MM.1S (cell line): ENCODE measurements around the gene EIF4E1B.

Experiments used
- DNase-seq: peaks from one replicate; pipeline ENCODE4 v3.0.0-alpha.2; 2015
- H2AFZ ChIP-seq: fragments of 300-600 bp; sonication (generic); 2 replicates; pipeline ENCODE4 v1.6.0; 2016; ENCODE audit warnings: antibody characterized with exemption, low read length
- H3F3A ChIP-seq: fragments of 300-600 bp; sonication (generic); 2 replicates; pipeline ENCODE4 v1.6.1; 2016; ENCODE audit warnings: mild to moderate bottlenecking, antibody characterized with exemption, low read length, moderate library complexity, mixed read lengths; ENCODE audit not compliant: insufficient read depth
- H3K27ac ChIP-seq: fragments of 300-600 bp; sonication (generic); 2 replicates; pipeline ENCODE4 v1.5.1; 2016; ENCODE audit warnings: mild to moderate bottlenecking, low read length
- H3K27me3 ChIP-seq: fragments of 300-600 bp; sonication (generic); replicated peaks from 2 replicates; pipeline ENCODE4 v1.6.0; 2016; ENCODE audit warnings: low read length; ENCODE audit not compliant: insufficient read depth
- H3K36me3 ChIP-seq: fragments of 300-600 bp; sonication (generic); replicated peaks from 2 replicates; pipeline ENCODE4 v1.6.1; 2016; ENCODE audit warnings: mild to moderate bottlenecking, low read length, mixed read lengths; ENCODE audit not compliant: insufficient read depth
- H3K4me1 ChIP-seq: fragments of 300-600 bp; sonication (generic); 2 replicates; pipeline ENCODE4 v1.6.1; 2016; ENCODE audit warnings: low read length, mixed read lengths
- H3K4me2 ChIP-seq: fragments of 300-600 bp; sonication (generic); 2 replicates; pipeline ENCODE4 v1.6.0; 2016; ENCODE audit warnings: low read depth, low read length
- H3K4me3 ChIP-seq: fragments of 300-600 bp; sonication (generic); 2 replicates; pipeline ENCODE4 v1.5.1; 2016; ENCODE audit warnings: low read length, mixed read lengths
- H3K79me2 ChIP-seq: fragments of 300-600 bp; sonication (generic); 2 replicates; pipeline ENCODE4 v1.6.1; 2016; ENCODE audit warnings: mixed run types, low read length, mixed read lengths
- H3K9ac ChIP-seq: fragments of 300-600 bp; sonication (generic); 2 replicates; pipeline ENCODE4 v1.6.1; 2016; ENCODE audit warnings: low read length, mixed read lengths
- H3K9me2 ChIP-seq: fragments of 300-600 bp; sonication (generic); replicated peaks from 2 replicates; pipeline ENCODE4 v1.6.1; 2016; ENCODE audit warnings: mild to moderate bottlenecking, low read length, mixed read lengths; ENCODE audit not compliant: insufficient read depth
- H3K9me3 ChIP-seq: fragments of 300-600 bp; sonication (generic); replicated peaks from 2 replicates; pipeline ENCODE4 v1.6.1; 2016; ENCODE audit warnings: mild to moderate bottlenecking, low read length, mixed read lengths; ENCODE audit not compliant: insufficient read depth
- H4K20me1 ChIP-seq: fragments of 300-600 bp; sonication (generic); 2 replicates; pipeline ENCODE4 v1.6.1; 2016; ENCODE audit warnings: mild to moderate bottlenecking, low read length, moderate library complexity, mixed read lengths; ENCODE audit not compliant: insufficient read depth
- CTCF ChIP-seq: fragments of 300-600 bp; sonication (generic); IDR thresholded peaks from 2 replicates; pipeline ENCODE4 v1.5.1; 2016; ENCODE audit warnings: antibody characterized with exemption, low read length, mixed read lengths
- EZH2 ChIP-seq: fragments of 300-600 bp; sonication (generic); optimal IDR thresholded peaks from 2 replicates; pipeline ENCODE3; 2017; ENCODE audit warnings: low read depth, mild to moderate bottlenecking, antibody characterized with exemption, low read length, mixed read lengths
- EZH2phosphoT487 ChIP-seq: fragments of 300-600 bp; sonication (generic); IDR thresholded peaks from 2 replicates; pipeline ENCODE4 v1.6.1; 2018; ENCODE audit warnings: antibody characterized with exemption, low read length

The EIF4E1B gene

GRCh38 chr5:176594554-176594953, 35.9 kb upstream of the EIF4E1B start:
- H3K79me2 ChIP-seq: no peaks in the 10 kb centered on the region
- no peaks in the 10 kb centered on the region for H4K20me1 ChIP-seq
- H3K4me1 ChIP-seq: peaks cover 12% of the 10 kb centered on the region
- no peaks in the 10 kb centered on the region for H3K27me3 ChIP-seq
- H3K9me2 ChIP-seq: no peaks in the 10 kb centered on the region
- no peak overlapping the region for H3K4me2 ChIP-seq
- peaks cover 5% of the 10 kb centered on the region; the same call in 1 of the 2 replicates for H3K36me3 ChIP-seq
- no peak overlapping the region for H3K9ac ChIP-seq
- DNase-seq: no peak
- H3K4me3 ChIP-seq: no peak overlapping the region
- no peak for TF ChIP-seq CTCF
- no peak for TF ChIP-seq EZH2phosphoT487
- TF ChIP-seq EZH2: no peak
- H3K9me3 ChIP-seq: no peaks in the 10 kb centered on the region
- no peak overlapping the region for H2AFZ ChIP-seq
- peaks cover 4% of the 10 kb centered on the region; the same call in 1 of the 2 replicates for H3F3A ChIP-seq
- no peak overlapping the region for H3K27ac ChIP-seq

GRCh38 chr5:176595386-176595943, 35.0 kb upstream of the EIF4E1B start:
- H4K20me1 ChIP-seq: no peaks in the 10 kb centered on the region
- TF ChIP-seq CTCF (no peak), EZH2 (no peak), EZH2phosphoT487 (no peak)
- H3K36me3 ChIP-seq: peaks cover 5% of the 10 kb centered on the region; the same call in 1 of the 2 replicates
- H3K9me3 ChIP-seq: no peaks in the 10 kb centered on the region
- no peaks in the 10 kb centered on the region for H3K27me3 ChIP-seq
- no peak overlapping the region for H3K4me2 ChIP-seq
- H3K27ac ChIP-seq: no peak overlapping the region
- H3K4me3 ChIP-seq: no peak overlapping the region
- H3K79me2 ChIP-seq: no peaks in the 10 kb centered on the region
- no peak overlapping the region for H2AFZ ChIP-seq
- DNase-seq: no peak
- H3K9me2 ChIP-seq: no peaks in the 10 kb centered on the region
- H3F3A ChIP-seq: peaks cover 12% of the 10 kb centered on the region
- peaks cover 17% of the 10 kb centered on the region for H3K4me1 ChIP-seq
- H3K9ac ChIP-seq: no peak overlapping the region

GRCh38 chr5:176596069-176596644, 34.3 kb upstream of the EIF4E1B start:
- no peak overlapping the region for H3K27ac ChIP-seq
- H3K9me3 ChIP-seq: no peaks in the 10 kb centered on the region
- no peak for DNase-seq
- H4K20me1 ChIP-seq: no peaks in the 10 kb centered on the region
- H3K36me3 ChIP-seq: peaks cover 5% of the 10 kb centered on the region; the same call in 1 of the 2 replicates
- H3K4me3 ChIP-seq: no peak overlapping the region
- no peaks in the 10 kb centered on the region for H3K9me2 ChIP-seq
- H3K4me1 ChIP-seq: peaks cover 18% of the 10 kb centered on the region
- no peak overlapping the region for H3K4me2 ChIP-seq
- no peak for TF ChIP-seq CTCF
- no peak for TF ChIP-seq EZH2phosphoT487
- TF ChIP-seq EZH2: no peak
- peaks cover 13% of the 10 kb centered on the region for H3F3A ChIP-seq
- H3K27me3 ChIP-seq: no peaks in the 10 kb centered on the region
- no peak overlapping the region for H2AFZ ChIP-seq
- H3K9ac ChIP-seq: no peak overlapping the region
- no peaks in the 10 kb centered on the region for H3K79me2 ChIP-seq
